HG03342 (cell line): ENCODE measurements around the gene PRAMEF18.
"Not testable (repeated sequence)": the region's sequence is repeated elsewhere in the genome, so short reads cannot be mapped to it uniquely, and the experiment has no call there.

Source experiments
- ATAC-seq: cut with Tn5 transposase; IDR thresholded peaks from one replicate; pipeline ENCODE4 v1.9.1; 2021; ENCODE audit warnings: mild to moderate bottlenecking, moderate library complexity; ENCODE audit not compliant: unreplicated experiment

The PRAMEF18 gene

DNA sequence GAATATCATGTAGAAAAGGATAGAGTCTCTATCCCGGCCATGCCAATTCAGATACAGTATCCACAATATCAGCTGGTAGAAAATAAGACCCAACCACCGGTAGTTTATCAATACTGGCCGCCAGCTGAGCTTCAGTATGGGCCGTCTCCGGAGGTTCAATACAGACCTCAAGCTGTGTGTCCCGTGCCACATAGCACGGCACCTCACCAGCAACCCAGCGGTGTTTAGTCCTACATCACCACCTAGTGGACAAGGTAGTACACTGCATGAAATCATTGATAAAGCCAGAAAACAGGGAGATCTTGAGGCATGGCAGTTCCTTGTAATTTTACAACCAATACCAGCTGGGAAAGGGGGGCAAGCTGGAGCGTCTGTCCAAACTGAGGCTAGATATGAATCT lies 17.2 kb downstream of the PRAMEF18 start:
- ATAC-seq = not testable (repeated sequence)

DNA sequence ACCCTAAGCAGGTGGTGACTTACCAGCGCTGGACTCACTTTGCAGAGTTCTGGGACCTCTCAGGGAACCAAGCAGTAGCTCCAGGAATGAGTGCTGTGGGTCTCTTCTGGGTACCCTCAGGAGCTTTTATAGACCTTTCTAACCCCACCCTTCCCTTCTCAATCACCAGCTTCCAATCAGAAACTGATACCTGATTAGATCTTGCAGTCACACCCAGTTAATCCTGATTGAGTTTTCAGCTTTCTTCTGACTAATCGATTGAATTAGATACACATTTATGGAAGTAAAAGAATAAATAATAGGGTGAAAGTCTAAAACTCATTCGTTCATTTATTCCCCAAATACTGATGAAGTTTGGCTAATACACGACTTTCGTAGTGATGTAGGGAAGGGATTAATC lies 24.6 kb downstream of the PRAMEF18 start, which contains the start of gene PRAMEF13:
Gene PRAMEF13, minus strand, starts transcription at position 101 of the 400 bp plus-strand sequence. CDS start 1,820 bp downstream, outside the sequence.
- not testable (repeated sequence) for ATAC-seq
